Gastrocnemius medialis (tissue), 4 donors: ENCODE results near the gene CLEC14A. TPM values are rescaled to one million over a fixed set of nuclear protein-coding genes. Genes with fewer than 3 reads are reported as not detected.
A peak's percentile ranks its signal among the peaks of the same experiment; 100 is the strongest.

Experiments
- ATAC-seq, 2 donors: fragments of 150-250 bp; one replicate each; pipeline ENCODE4 v1.9.1; 2016
- DNase-seq, 2 donors: peaks; one replicate each; pipeline ENCODE4 v3.0.0-alpha.2; 2019
- H3K27ac ChIP-seq, 4 donors: fragments of 200-600 bp; sonication (generic); 1 replicate in 1 of 4; 2 replicates in 3 of 4; pipeline ENCODE4 v1.5.1; 2016 to 2018; ENCODE audit warnings: mild to moderate bottlenecking in 2 of 4, moderate library complexity in 1 of 4
- H3K27me3 ChIP-seq, 3 donors: fragments of 200-600 bp; sonication (generic) in 2 of 3; 1 replicate in 1 of 3; 2 replicates in 2 of 3; pipeline versions ENCODE4 v1.5.1 to v1.6.0; 2016 to 2019; ENCODE audit warnings: mild to moderate bottlenecking in 1 of 3, moderate library complexity in 1 of 3
- H3K36me3 ChIP-seq, 2 donors: fragments of 200-600 bp; sonication (generic) in 1 of 2; one replicate each; pipeline ENCODE4 v1.5.1; 2017 to 2018
- H3K4me1 ChIP-seq, 2 donors: fragments of 200-600 bp; sonication (generic) in 1 of 2; one replicate each; pipeline ENCODE4 v1.5.1; 2016 to 2017; ENCODE audit warnings: mild to moderate bottlenecking in 2 of 2
- H3K4me3 ChIP-seq, 4 donors: fragments of 200-600 bp; sonication (generic) in 3 of 4; 1 replicate in 1 of 4; 2 replicates in 3 of 4; pipeline ENCODE4 v1.5.1; 2016 to 2019; ENCODE audit warnings: mild to moderate bottlenecking in 2 of 4
- H3K9me3 ChIP-seq, 3 donors: fragments of 200-600 bp; sonication (generic) in 2 of 3; 1 replicate in 1 of 3; 2 replicates in 2 of 3; pipeline ENCODE4 v1.5.1; 2016 to 2019
- CTCF ChIP-seq, 5 experiments: fragments of 450-650 bp in 3 of 5; fragments of 200-600 bp in 2 of 5; sonication (generic) in 2 of 5; IDR thresholded peaks in 4 of 5; conservative IDR thresholded peaks in 1 of 5; 1 replicate in 4 of 5; 2 replicates in 1 of 5; pipeline ENCODE4 v1.5.1; 2016 to 2019; ENCODE audit warnings: antibody characterized with exemption in 5 of 5, mild to moderate bottlenecking in 3 of 5, moderate library complexity in 3 of 5
- POLR2A ChIP-seq, 2 donors: fragments of 450-650 bp; IDR thresholded peaks; one replicate each; pipeline ENCODE4 v1.6.1; 2017; ENCODE audit warnings: antibody characterized with exemption in 2 of 2, mild to moderate bottlenecking in 2 of 2, moderate library complexity in 2 of 2
- in situ Hi-C, 4 donors: fragments of 200-750 bp; cut with MboI; loops; one replicate each; pipeline versions ENCODE4 v1.15.0 to v1.8.0; 2017; ENCODE audit warnings: low sequenced_read_pairs in 4 of 4
- intact Hi-C: fragments of 100-400 bp; cut with DNase I; formaldehyde crosslinking; loops from one replicate; pipeline ENCODE4 v1.15.1; 2023; ENCODE audit warnings: low total_unique reads
- total RNA-seq, 4 donors: library from RNA; depleted of rRNA; stranded (reverse); fragments of >200 nt; gene quantifications; one replicate each; pipeline versions ENCODE4 v1.1.0 to v1.2.3, GENCODE V29; 2016

Gene CLEC14A
- total RNA-seq, 4 donors from 2014 or later, result 21.2 to 68.6 (median 29.1) TPM

DNA sequence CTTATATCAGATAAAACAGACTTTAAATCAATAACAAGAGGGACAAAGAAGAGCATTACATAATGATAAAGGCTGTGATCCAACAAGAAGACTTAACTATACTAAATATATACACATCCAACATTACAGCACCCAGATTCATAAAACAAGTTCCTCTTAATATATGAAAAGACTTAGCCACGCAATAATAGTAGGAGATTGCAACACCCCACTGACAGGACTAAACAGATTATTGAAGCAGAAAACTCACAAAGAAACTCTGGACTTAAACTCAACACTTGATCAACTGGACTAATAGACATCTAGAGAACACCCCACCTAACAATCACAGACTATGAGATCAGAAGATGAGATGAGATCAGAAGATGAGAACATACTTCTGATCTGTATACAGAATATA, 5.7 kb upstream of the CLEC14A start:
- no peak overlapping the region for H3K27ac ChIP-seq
- no peak for DNase-seq
- TF ChIP-seq POLR2A (IDR thresholded peaks at IDR 0.05) (no peak), CTCF (IDR thresholded peaks at IDR 0.05 in 4 of 5, conservative IDR thresholded peaks at IDR 0.05 in 1 of 5) (no peak)
- peaks cover 0 to 5% of the 10 kb centered on the region in 2 donors for H3K4me1 ChIP-seq
- no peak overlapping the region for H3K4me3 ChIP-seq
- no peaks in the 10 kb centered on the region for H3K27me3 ChIP-seq
- no peak for ATAC-seq
- H3K9me3 ChIP-seq, result no peaks in the 10 kb centered on the region
- intact Hi-C loops (no loop called here), in situ Hi-C loops (no loop called here)
- no peaks in the 10 kb centered on the region for H3K36me3 ChIP-seq

DNA sequence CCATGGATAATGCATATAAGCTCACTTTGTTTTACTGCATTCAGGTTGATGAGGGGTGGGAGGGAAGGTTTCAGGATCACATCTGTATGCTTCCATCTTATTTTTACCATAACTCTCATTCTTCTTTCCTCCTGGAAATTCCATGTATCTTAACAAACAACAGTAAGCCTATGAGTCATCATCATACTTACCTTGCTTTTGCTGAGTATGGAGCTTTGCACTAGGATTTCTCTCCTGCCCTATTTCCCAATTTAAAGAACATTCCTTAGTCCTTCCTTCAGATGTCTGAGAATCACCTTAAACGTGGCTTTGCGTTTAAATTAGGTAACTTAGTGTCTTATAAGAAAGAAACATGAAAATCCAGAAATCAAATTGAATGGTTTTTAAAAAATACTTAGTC, 1.6 kb upstream of the CLEC14A start:
- TF ChIP-seq POLR2A (IDR thresholded peaks at IDR 0.05), result no peak

GRCh38 chr14:38256533-38256840, 594 bp upstream of the CLEC14A start:
- Histone ChIP-seq H3K4me1 (peaks cover 0 to 5% of the 10 kb centered on the region in 2 donors), H3K4me3 (peak overlapping the region in 3 of 4 donors; percentile 31 to 62 (median 60)), H3K27me3 (peaks cover 0 to 9% (median 0%) of the 10 kb centered on the region in 3 donors), H3K36me3 (no peaks in the 10 kb centered on the region), H3K27ac (peak overlapping the region; percentile 75 to 83 (median 81)), H3K9me3 (no peaks in the 10 kb centered on the region)
- intact Hi-C loops (no loop called here), in situ Hi-C loops (no loop called here)
- ATAC-seq, result no peak
- DNase-seq, result no peak
- TF ChIP-seq POLR2A (IDR thresholded peaks at IDR 0.05), result no peak
- peak in 3 of 5 experiments; percentile 16 to 36 (median 21) for TF ChIP-seq CTCF (IDR thresholded peaks at IDR 0.05 in 4 of 5, conservative IDR thresholded peaks at IDR 0.05 in 1 of 5)

More for the DNA sequence above, 1.6 kb upstream of the CLEC14A start:
- in situ Hi-C loops, result no loop called here
- DNase-seq (no peak), ATAC-seq (no peak)
- Histone ChIP-seq H3K27ac (peak overlapping the region; percentile 75 to 83 (median 81)), H3K4me1 (peaks cover 0 to 5% of the 10 kb centered on the region in 2 donors), H3K27me3 (peaks cover 0 to 9% (median 0%) of the 10 kb centered on the region in 3 donors), H3K4me3 (no peak overlapping the region), H3K36me3 (no peaks in the 10 kb centered on the region), H3K9me3 (no peaks in the 10 kb centered on the region)
- intact Hi-C loops, result no loop called here

- peaks cover 0 to 9% (median 0%) of the 10 kb centered on the region in 3 donors for H3K27me3 ChIP-seq
- no peaks in the 10 kb centered on the region for H3K9me3 ChIP-seq
- peaks cover 0 to 5% of the 10 kb centered on the region in 2 donors for H3K4me1 ChIP-seq
- peak overlapping the region; percentile 57 to 62 (median 59) for H3K4me3 ChIP-seq
- no peak for TF ChIP-seq CTCF (IDR thresholded peaks at IDR 0.05 in 4 of 5, conservative IDR thresholded peaks at IDR 0.05 in 1 of 5)
- TF ChIP-seq POLR2A (IDR thresholded peaks at IDR 0.05), result no peak
- ATAC-seq, result no peak
- H3K36me3 ChIP-seq, result no peaks in the 10 kb centered on the region
- in situ Hi-C loops (no loop called here), intact Hi-C loops (no loop called here)
- DNase-seq, result no peak
- H3K27ac ChIP-seq, result peak overlapping the region; percentile 75 to 83 (median 81)
Measured at GRCh38 chr14:38255408-38255672, 553 bp downstream of the CLEC14A start.

GRCh38 chr14:38254571-38255407, 1.1 kb downstream of the CLEC14A start:
- peak overlapping the region; percentile 57 to 62 (median 59) for H3K4me3 ChIP-seq
- TF ChIP-seq POLR2A (IDR thresholded peaks at IDR 0.05), result no peak
- TF ChIP-seq CTCF (IDR thresholded peaks at IDR 0.05 in 4 of 5, conservative IDR thresholded peaks at IDR 0.05 in 1 of 5), result no peak
- H3K27ac ChIP-seq, result peak overlapping the region; percentile 75 to 83 (median 81)
- H3K9me3 ChIP-seq, result no peaks in the 10 kb centered on the region
- in situ Hi-C loops (no loop called here), intact Hi-C loops (no loop called here)
- peaks cover 0 to 5% of the 10 kb centered on the region in 2 donors for H3K4me1 ChIP-seq
- H3K27me3 ChIP-seq, result peaks cover 0 to 9% (median 0%) of the 10 kb centered on the region in 3 donors
- DNase-seq (no peak), ATAC-seq (no peak)
- H3K36me3 ChIP-seq, result no peaks in the 10 kb centered on the region
